HG03045 (cell line): Measurements from ENCODE around the gene SPNS2.

Source experiments
- ATAC-seq: cut with Tn5 transposase; IDR thresholded peaks from one replicate; pipeline ENCODE4 v1.9.1; 2021; ENCODE audit warnings: mild to moderate bottlenecking, moderate library complexity; ENCODE audit not compliant: unreplicated experiment

The SPNS2 gene

GRCh38 chr17:4518901-4519300, 20.2 kb downstream of the SPNS2 start:
- ATAC-seq, result no peak

DNA sequence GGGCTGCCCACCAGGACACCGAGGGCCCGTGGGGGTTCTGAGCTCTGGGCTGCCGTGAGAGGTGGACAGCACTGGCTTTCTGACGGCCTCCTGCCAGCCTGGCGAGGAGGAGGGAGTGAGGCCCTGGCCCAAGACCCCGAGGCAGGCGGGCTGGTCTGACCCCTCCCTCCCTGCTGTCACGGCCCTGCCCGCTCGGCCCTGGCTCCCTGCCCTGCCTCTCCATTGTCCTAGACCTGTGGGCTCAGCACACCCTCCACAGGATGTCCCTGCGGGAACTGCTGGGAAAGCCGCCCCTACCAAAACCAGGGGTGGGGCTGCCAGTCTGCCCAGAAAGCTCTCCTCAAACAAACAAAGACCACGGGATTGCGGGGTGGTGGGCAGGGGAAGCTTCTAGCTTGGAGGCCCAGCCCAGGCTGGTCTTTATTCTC, 20.7 kb downstream of the SPNS2 start:
- no peak for ATAC-seq

- ATAC-seq, result no peak
These were observed 21.6 kb downstream of the SPNS2 start for GRCh38 chr17:4520060-4520893.

- ATAC-seq, result no peak
These were observed 22.4 kb downstream of the SPNS2 start for GRCh38 chr17:4520894-4521600.

DNA sequence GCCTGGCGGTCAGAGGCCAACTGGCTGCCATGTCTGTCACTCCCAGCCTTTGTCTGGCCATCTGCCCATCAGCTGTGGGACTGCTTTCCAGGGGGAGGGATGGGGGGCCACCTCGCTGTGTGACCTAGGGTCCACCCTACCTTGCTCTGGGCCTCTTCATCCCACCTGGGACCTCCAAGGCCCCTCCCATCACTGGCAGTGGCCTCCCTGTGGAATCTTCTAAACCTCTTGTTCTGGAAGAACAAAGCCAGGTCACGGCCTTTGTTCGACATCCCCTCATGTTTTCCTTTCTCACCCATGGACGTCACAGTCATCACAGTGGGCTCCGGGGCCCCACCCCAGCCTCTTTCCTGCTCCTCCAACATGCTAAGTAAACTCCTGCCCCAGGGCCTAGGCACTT, 24.0 kb downstream of the SPNS2 start:
- ATAC-seq, result no peak

- ATAC-seq, result no peak
These were observed 25.3 kb downstream of the SPNS2 start for GRCh38 chr17:4523946-4524345.

DNA sequence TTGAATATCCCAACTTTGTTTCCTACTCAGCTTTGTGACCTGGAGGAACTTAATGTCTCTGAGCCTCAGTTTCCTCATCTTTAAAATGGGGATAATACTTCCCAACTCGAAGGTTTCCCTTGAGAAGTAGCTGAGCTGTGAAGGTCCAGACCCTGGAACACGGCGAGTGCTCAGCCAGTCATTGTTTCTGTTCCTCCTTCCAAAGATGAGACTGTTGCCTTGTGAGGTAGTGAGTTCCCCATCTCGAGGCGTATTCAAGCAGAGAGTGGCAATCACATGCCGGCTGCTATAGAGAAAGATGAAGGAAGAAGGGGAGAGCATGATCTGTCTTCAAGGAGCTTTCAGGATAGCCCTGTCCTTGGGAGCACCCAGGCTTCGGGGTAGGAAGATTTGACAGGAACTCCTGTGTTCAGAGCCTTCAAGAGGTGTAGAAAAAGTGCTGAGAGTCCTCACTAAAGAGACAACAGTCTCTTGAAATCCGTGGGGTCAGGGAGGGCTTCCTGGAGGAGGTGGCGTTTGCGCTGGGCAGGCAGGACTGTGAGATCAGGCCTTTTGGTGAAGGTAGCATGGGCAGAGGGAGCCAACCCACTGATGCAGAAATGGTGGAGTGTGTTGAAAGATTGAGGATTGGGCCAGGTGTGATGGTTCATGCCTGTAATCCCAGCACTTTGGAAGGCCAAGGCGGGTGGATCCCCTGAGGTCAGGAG, 27.2 kb downstream of the SPNS2 start:
- no peak for ATAC-seq

DNA sequence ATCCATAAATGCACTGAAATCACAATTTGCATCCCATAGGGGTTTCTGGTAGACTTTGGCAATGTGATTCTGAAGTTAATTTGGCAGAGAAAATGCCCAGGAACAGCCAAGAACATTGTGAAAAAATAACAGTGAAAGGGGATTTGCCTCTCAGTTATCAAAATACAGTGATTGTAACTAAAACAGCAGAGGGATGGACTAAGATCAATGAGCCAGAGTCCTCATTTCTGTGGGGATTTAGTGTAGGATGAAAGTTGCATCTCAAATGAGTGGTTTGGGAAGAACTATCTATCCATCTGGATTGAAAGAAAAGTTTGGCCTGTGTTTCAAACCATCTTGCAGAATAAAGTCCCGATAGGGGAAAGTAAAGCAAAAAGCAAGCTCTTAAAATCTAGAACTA, 28.5 kb downstream of the SPNS2 start:
- no peak for ATAC-seq

- no peak for ATAC-seq
These were observed 29.0 kb downstream of the SPNS2 start for GRCh38 chr17:4527566-4528125.

DNA sequence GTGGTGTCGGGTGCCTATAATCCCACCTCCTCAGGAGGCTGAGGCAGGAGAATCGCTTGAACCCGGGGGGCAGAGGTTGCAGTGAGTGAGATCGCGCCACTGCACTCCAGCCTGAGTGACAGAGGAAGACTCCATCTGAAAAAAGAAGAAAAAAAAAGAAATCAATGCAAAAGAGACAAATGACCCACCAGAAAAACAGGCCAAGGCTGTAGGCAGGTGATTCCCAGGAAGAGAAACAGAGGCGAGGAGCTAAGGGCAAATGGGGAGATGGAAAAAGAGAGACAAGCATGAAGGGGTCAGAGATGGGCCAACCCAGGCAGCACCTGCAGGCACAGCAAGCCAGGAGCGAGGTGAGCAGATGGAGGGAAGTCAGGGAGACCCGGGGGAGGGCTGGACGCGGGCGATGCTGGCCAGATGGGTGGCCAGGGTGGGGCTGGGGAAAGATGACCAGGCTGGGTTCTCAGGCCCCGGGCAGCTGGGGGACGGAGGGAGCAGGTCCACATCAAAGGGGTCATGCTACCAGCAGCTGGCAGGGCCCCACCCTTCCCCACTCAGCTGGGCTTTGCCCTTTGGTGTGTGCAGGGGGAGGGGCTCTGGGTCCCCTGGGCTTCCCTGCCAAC, 31.0 kb downstream of the SPNS2 start:
- no peak for ATAC-seq

DNA sequence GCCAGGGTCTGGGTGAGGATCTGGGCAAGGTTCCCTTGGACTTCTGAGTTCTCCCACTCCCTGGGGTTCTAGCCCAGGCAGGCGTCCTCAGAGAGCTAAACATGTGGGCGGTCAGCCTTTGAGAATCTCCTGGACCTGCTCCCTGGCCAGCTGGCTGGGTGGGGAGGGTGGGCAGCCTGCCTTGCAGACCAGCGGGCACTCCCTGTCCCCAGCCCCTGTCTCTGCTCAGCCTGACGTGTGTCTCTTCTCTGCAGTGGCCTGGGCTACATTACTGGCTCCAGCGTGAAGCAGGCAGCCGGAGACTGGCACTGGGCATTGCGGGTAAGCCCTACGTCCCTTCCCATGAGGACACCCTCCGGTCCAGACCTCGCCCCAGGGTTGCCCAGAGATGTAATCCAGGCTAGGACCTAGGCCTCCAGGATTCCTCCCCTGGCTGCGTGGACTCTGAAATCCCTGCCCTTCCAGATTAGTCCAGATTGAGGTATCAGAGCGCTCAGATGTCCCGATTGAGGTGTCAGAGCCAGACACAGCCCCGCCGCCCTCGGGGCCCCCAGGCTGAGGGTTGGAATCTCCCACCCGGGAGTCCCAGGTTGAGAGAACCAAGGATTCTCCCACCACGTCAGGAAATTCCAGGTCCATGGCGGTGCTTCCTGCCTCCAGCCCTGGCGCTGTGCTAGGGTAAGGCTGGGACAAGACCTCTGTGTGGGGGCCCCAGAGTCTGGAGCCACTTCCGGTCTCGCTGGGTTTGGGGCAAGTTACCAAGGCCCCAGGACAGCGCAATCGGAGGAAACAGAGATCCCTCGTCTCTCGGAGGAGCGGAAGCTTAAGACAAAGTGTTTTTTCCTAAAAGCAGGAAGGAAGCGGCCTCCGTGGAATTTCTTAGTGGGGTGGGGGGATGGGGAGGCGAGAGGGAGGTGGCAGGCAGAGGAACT, 32.4 kb downstream of the SPNS2 start:
- no peak for ATAC-seq

DNA sequence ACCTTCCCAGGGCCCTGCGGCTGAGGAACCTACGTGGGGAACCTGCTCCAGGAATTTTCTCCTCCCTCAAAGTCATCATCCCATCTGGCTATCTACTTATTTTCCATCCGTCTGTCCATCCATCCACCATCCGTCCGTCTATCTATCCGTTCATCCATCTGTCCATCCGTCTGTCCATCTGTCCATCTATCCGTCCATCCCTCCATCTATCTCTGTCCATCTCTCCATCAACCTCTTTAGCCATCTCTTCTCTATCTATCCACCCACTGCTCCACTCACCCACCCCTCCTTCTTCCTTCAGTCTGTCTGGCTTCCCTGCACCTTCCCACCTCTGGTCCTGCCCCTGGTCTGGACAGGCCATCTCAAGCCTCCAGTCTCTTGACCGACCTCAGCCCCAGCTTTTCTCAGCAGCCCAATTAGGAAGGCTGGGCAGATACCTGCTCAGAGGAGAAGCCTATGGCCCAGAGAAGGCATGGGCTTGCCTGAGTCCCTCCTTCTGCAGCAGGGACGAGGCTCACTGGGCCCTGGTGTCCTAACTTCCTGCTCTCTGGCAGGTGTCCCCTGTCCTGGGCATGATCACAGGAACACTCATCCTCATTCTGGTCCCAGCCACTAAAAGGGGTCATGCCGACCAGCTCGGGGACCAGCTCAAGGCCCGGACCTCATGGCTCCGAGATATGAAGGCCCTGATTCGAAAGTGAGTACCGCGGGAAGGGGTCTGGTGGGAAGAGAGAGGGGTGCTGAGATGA, 33.5 kb downstream of the SPNS2 start:
- no peak for ATAC-seq

DNA sequence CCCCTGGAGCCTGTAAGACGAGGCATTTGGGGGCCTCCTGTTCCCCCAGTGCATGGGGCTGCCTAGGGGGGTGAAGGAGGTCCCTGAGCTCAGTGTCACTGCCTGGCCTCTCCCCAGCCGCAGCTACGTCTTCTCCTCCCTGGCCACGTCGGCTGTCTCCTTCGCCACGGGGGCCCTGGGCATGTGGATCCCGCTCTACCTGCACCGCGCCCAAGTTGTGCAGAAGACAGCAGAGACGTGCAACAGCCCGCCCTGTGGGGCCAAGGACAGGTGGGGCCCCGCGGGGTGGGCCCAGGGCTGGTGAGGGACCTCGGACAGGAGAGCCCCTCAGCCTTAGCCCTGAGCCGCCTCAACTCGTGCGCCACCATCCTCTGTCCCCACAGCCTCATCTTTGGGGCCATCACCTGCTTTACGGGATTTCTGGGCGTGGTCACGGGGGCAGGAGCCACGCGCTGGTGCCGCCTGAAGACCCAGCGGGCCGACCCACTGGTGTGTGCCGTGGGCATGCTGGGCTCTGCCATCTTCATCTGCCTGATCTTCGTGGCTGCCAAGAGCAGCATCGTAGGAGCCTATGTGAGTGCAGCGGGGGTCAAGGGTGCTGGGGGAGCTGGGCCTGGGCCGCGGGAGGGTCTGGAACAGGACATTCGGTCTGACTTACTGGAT, 34.3 kb downstream of the SPNS2 start:
- ATAC-seq, result no peak

DNA sequence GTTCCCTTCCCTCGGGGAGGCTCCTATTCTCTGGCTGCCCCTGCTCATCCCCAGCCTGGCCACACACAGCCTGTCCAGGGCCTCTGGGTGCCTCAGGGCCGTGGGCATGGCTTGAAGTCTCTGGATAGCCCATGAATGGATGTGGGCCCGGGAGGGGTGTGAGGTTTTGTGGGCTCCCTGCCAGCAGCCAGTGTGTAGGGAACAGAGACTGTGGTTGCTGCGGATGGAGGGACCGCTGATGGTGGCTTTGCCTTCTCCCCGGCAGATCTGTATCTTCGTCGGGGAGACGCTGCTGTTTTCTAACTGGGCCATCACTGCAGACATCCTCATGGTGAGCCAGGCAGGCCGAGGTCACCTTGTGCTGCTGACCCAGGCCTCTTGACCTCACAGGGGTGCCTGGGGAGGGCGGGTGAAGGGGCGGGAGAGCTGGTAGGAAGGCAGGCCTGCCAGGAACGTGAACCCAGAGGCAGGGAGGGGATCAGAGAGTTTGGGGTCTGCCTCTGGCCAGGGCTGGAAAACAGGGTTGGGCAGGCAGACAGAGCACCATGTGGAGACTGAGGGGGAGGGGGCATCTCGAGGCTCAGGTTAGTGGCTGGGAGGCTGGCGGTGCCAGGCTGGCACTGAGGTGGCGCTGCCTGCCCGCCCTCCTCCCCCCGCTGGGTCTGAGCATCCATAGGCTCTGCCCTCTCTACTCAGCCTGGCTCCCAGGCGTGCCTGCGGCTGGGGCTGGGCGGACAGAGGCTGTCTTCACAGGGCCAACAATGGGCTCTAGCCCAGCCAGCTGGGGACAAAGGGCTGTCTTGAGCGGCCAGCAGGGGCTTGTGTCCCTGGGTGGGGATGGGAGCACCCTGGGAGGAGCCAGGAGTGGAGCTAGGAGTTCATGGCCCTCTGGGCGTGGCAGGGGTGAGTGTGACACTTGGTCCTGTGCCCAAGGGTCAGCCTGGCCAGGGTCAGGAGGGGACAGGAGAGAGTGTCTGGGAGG, 35.1 kb downstream of the SPNS2 start:
- ATAC-seq, result no peak

- ATAC-seq, result no peak
These were observed 35.8 kb downstream of the SPNS2 start for GRCh38 chr17:4534515-4534914.

- no peak for ATAC-seq
These were observed 36.4 kb downstream of the SPNS2 start for GRCh38 chr17:4534928-4535666.
